SK-N-SH (cell line): ENCODE measurements around the gene DIPK1A. TPM values are rescaled to one million over a fixed set of nuclear protein-coding genes. Genes with fewer than 3 reads are reported as not detected.

ENCODE experiments used
- CTCF ChIA-PET: fragments of 300-600, 350-600 bp; formaldehyde crosslinking; extraction: SDS; loops from one replicate; lab custom pipeline; 2021; lab: Yijun Ruan, JAX
- POLR2A ChIA-PET: fragments of 350-600 bp; sonication (Branson Sonifier 250); formaldehyde crosslinking; extraction: SDS; loops from one replicate; lab custom pipeline; 2020; ENCODE audit warnings: antibody characterized with exemption, inconsistent platforms; lab: Yijun Ruan, JAX
- DNase-seq: peaks from one replicate; pipeline ENCODE4 v3.0.0; 2012
- H2AFZ ChIP-seq: fragments of 200-600 bp; sonication (generic); 2 replicates; pipeline ENCODE4 v1.8.1; 2016; ENCODE audit warnings: antibody characterized with exemption, mild to moderate bottlenecking, low read depth
- H3F3A ChIP-seq: fragments of 200-600 bp; sonication (generic); replicated peaks from 2 replicates; pipeline ENCODE3; 2016; ENCODE audit warnings: antibody characterized with exemption, mild to moderate bottlenecking; ENCODE audit not compliant: insufficient read depth
- H3K27ac ChIP-seq, 2 experiments: fragments of 200-500 bp in 1 of 2; fragments of 200-600 bp in 1 of 2; sonication (Bioruptor generic) in 1 of 2; sonication (generic), shearing (Covaris generic) in 1 of 2; 2 replicates each; pipeline versions ENCODE4 v1.5.1 to v1.6.1; 2014 to 2016; ENCODE audit warnings: low read depth in 2 of 2, inconsistent platforms in 1 of 2, low read length in 1 of 2, mild to moderate bottlenecking in 1 of 2, mixed read lengths in 1 of 2
- H3K27me3 ChIP-seq: fragments of 200-600 bp; sonication (generic), shearing (Covaris generic); 2 replicates; pipeline ENCODE4 v1.6.1; 2016; ENCODE audit warnings: mixed run types; ENCODE audit not compliant: insufficient read depth
- H3K36me3 ChIP-seq, 2 experiments: fragments of 200-500 bp in 1 of 2; fragments of 200-600 bp in 1 of 2; sonication (Bioruptor generic) in 1 of 2; sonication (generic) in 1 of 2; replicated peaks in 1 of 2; 2 replicates each; pipeline versions ENCODE3 to v1.5.1; 2014 to 2016; ENCODE audit warnings: low read length in 1 of 2, mild to moderate bottlenecking in 1 of 2; ENCODE audit not compliant: insufficient read depth in 2 of 2, control insufficient read depth in 1 of 2
- H3K4me1 ChIP-seq, 2 experiments: fragments of 200-500 bp in 1 of 2; fragments of 200-600 bp in 1 of 2; sonication (Bioruptor generic) in 1 of 2; sonication (generic), shearing (Covaris generic) in 1 of 2; 2 replicates each; pipeline versions ENCODE4 v1.5.1 to v1.6.1; 2014 to 2016; ENCODE audit warnings: low read depth in 1 of 2, low read length in 1 of 2, mixed run types in 1 of 2; ENCODE audit not compliant: insufficient read depth in 2 of 2, control insufficient read depth in 1 of 2
- H3K4me2 ChIP-seq: fragments of 200-600 bp; sonication (generic), shearing (Covaris generic); 2 replicates; pipeline ENCODE4 v1.6.1; 2017; ENCODE audit warnings: mixed run types
- H3K4me3 ChIP-seq, 2 experiments: fragments of 200-500 bp in 1 of 2; fragments of 200-600 bp in 1 of 2; sonication (Bioruptor generic) in 1 of 2; sonication (generic), shearing (Covaris generic) in 1 of 2; 2 replicates each; pipeline versions ENCODE4 v1.5.1 to v1.8.1; 2014 to 2016; ENCODE audit warnings: low read depth in 2 of 2, inconsistent platforms in 1 of 2, low read length in 1 of 2, mild to moderate bottlenecking in 1 of 2, mixed read lengths in 1 of 2, moderate library complexity in 1 of 2
- H3K79me2 ChIP-seq: fragments of 200-600 bp; sonication (generic); 2 replicates; pipeline ENCODE4 v1.8.1; 2017; ENCODE audit warnings: mild to moderate bottlenecking; ENCODE audit not compliant: insufficient read depth
- H3K9ac ChIP-seq: fragments of 200-600 bp; sonication (generic); 2 replicates; pipeline ENCODE4 v1.6.1; 2017; ENCODE audit warnings: mixed run types
- H3K9me2 ChIP-seq: fragments of 200-600 bp; sonication (generic); 2 replicates; pipeline ENCODE4 v1.6.1; 2017; ENCODE audit warnings: mixed run types
- H3K9me3 ChIP-seq: fragments of 200-600 bp; sonication (generic); 2 replicates; pipeline ENCODE4 v1.6.1; 2017; ENCODE audit warnings: mixed run types, mild to moderate bottlenecking, moderate library complexity
- H4K20me1 ChIP-seq: fragments of 200-600 bp; sonication (generic); 2 replicates; pipeline ENCODE4 v1.6.1; 2017; ENCODE audit warnings: mild to moderate bottlenecking, mixed run types; ENCODE audit not compliant: insufficient read depth
- ELF1 ChIP-seq: IDR thresholded peaks from 2 replicates; pipeline ENCODE4 v1.4.0; 2012
- EZH2phosphoT487 ChIP-seq: fragments of 200-600 bp; sonication (generic); IDR thresholded peaks from 2 replicates; pipeline ENCODE4 v1.6.1; 2017; ENCODE audit warnings: low read depth, mixed run types, mild to moderate bottlenecking, antibody characterized with exemption, moderate library complexity, borderline replicate concordance
- FOXM1 ChIP-seq: IDR thresholded peaks from 2 replicates; pipeline ENCODE4 v1.4.0; 2012; ENCODE audit warnings: low read depth, mild to moderate bottlenecking
- GATA2 ChIP-seq: sonication (generic); formaldehyde crosslinking; IDR thresholded peaks from 2 replicates; pipeline ENCODE4 v1.5.0; 2020; ENCODE audit warnings: mild to moderate bottlenecking, missing genetic modification reagents
- MXI1 ChIP-seq: IDR thresholded peaks from 2 replicates; pipeline ENCODE4 v1.6.1; 2012; ENCODE audit warnings: mild to moderate bottlenecking, low read depth, low read length, improper control_type of control experiment
- RAD21 ChIP-seq: IDR thresholded peaks from 2 replicates; pipeline ENCODE4 v1.6.1; 2012; ENCODE audit warnings: mild to moderate bottlenecking, low read length
- RXRA ChIP-seq: IDR thresholded peaks from 2 replicates; pipeline ENCODE4 v1.4.0; 2012; ENCODE audit warnings: low read depth, mild to moderate bottlenecking, borderline replicate concordance
- SIN3A ChIP-seq: IDR thresholded peaks from 2 replicates; pipeline ENCODE4 v1.6.1; 2012; ENCODE audit warnings: low read depth, mild to moderate bottlenecking, low read length, moderate library complexity, borderline replicate concordance
- TAF1 ChIP-seq: IDR thresholded peaks from 2 replicates; pipeline ENCODE4 v1.6.1; 2012; ENCODE audit warnings: low read depth, mild to moderate bottlenecking, low read length, moderate library complexity, borderline replicate concordance
- WGBS: methylation state at CpG from one replicate; pipeline ENCODE4 v1.1.6; 2017; ENCODE audit warnings: low lambda C conversion rate; 5-methylcytosine and 5-hydroxymethylcytosine counted together
- polyA plus RNA-seq, 3 experiments: library from polyadenylated mRNA; depleted of rRNA; stranded (reverse); fragments of >200 nt; gene quantifications; 2 replicates each; pipeline ENCODE4 v1.2.3, GENCODE V29; 2012
- TF ChIP-seq, protein P1 (sequence below): fragments of 150-350 bp; IDR thresholded peaks from 2 replicates; pipeline ENCODE4 v1.6.1; 2016; ENCODE audit warnings: mild to moderate bottlenecking, low read depth, low read length
- TF ChIP-seq, protein P2 (sequence below): IDR thresholded peaks from 2 replicates; pipeline ENCODE4; 2012

The DIPK1A gene
- polyA plus RNA-seq, 1 of the 3 experiments (the other 2 are of a cell fraction) = 3.4 TPM

DNA sequence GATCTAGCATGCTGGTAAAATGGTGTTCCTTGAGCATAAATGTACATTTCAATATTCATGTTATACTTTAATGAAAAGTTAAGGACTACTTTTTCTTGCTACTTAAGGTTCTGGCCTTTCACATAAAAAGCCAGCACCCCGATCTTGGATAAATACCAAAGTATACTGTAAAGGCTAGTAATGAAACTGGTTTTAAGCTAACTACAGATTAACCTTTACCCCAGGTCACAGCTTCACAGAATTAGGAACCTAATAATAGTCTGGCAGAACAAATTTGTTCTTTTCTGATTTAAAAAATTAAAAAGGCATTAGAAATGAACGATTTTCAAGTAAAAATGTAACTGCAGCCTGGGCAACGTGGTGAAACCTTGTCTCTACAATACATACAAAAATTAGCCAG, 23.5 kb downstream of the DIPK1A start:
- no peaks in the 10 kb centered on the region for H3K9me3 ChIP-seq
- H3F3A ChIP-seq = peaks cover 20% of the 10 kb centered on the region
- H4K20me1 ChIP-seq = no peaks in the 10 kb centered on the region
- H2AFZ ChIP-seq = no peak overlapping the region
- H3K79me2 ChIP-seq = peaks cover 4% of the 10 kb centered on the region; the same call in 1 of the 2 replicates
- CTCF ChIA-PET = interaction anchor here (0.6 to 2.5 kb wide), 2 partner anchors 25 to 78 kb away, joined by 3 to 10 read pairs; no protein-coding TSS in a partner anchor
- H3K9me2 ChIP-seq = no peaks in the 10 kb centered on the region
- no peak for DNase-seq
- H3K36me3 ChIP-seq = no peaks in the 10 kb centered on the region
- no peaks in the 10 kb centered on the region for H3K27me3 ChIP-seq
- no peak for TF ChIP-seq EZH2phosphoT487
- no peak for TF ChIP-seq ELF1
- TF ChIP-seq SIN3A = no peak
- TF ChIP-seq, protein P1, sequence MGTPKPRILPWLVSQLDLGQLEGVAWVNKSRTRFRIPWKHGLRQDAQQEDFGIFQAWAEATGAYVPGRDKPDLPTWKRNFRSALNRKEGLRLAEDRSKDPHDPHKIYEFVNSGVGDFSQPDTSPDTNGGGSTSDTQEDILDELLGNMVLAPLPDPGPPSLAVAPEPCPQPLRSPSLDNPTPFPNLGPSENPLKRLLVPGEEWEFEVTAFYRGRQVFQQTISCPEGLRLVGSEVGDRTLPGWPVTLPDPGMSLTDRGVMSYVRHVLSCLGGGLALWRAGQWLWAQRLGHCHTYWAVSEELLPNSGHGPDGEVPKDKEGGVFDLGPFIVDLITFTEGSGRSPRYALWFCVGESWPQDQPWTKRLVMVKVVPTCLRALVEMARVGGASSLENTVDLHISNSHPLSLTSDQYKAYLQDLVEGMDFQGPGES = no peak
- TF ChIP-seq, protein P2, sequence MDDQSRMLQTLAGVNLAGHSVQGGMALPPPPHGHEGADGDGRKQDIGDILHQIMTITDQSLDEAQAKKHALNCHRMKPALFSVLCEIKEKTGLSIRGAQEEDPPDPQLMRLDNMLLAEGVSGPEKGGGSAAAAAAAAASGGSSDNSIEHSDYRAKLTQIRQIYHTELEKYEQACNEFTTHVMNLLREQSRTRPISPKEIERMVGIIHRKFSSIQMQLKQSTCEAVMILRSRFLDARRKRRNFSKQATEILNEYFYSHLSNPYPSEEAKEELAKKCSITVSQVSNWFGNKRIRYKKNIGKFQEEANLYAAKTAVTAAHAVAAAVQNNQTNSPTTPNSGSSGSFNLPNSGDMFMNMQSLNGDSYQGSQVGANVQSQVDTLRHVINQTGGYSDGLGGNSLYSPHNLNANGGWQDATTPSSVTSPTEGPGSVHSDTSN = no peak
- no peak for TF ChIP-seq RXRA
- no peak for TF ChIP-seq TAF1
- no peak for TF ChIP-seq FOXM1
- TF ChIP-seq GATA2 = no peak
- TF ChIP-seq, all 33 proteins: peak for 0
- H3K4me3 ChIP-seq = no peak overlapping the region
- WGBS = 89% methylated on average over 3 of the region's 3 CpGs
- peaks cover 18 to 31% of the 10 kb centered on the region in 2 experiments; a peak in 3 of 4 replicates for H3K4me1 ChIP-seq
- H3K4me2 ChIP-seq = no peak overlapping the region
- no peak overlapping the region for H3K9ac ChIP-seq
- POLR2A ChIA-PET = no interaction called here
- no peak overlapping the region for H3K27ac ChIP-seq

DNA sequence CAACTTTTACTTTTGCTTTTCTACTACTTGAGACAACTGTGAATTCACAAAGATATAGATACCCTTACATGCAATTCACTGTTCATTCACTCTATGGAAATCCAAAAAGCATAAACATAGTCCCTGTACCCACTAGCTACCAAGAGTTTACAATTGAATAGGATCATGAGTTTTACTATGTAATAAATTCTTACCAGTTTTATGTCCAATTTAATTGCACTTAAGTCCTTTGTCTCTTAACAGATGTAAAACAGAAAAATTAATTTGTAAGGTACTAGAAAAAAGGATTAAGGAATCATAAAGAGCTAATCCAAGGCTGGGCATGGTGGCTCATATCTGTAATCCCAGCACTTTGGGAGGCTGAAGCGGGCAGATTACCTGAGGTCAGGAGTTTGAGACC, 24.4 kb downstream of the DIPK1A start:
- H3K27me3 ChIP-seq = no peaks in the 10 kb centered on the region
- H3K79me2 ChIP-seq = peaks cover 4% of the 10 kb centered on the region; the same call in 1 of the 2 replicates
- POLR2A ChIA-PET = no interaction called here
- H4K20me1 ChIP-seq = no peaks in the 10 kb centered on the region
- H3F3A ChIP-seq = peaks cover 20% of the 10 kb centered on the region
- H3K9me2 ChIP-seq = no peaks in the 10 kb centered on the region
- peaks cover 18 to 31% of the 10 kb centered on the region in 2 experiments; a peak in 3 of 4 replicates for H3K4me1 ChIP-seq
- no peak overlapping the region for H3K9ac ChIP-seq
- H2AFZ ChIP-seq = no peak overlapping the region
- TF ChIP-seq, protein P2 = no peak
- TF ChIP-seq RAD21 = no peak
- TF ChIP-seq MXI1 = no peak
- TF ChIP-seq, protein P1 = no peak
- TF ChIP-seq, all 33 proteins: peak for 0
- no peaks in the 10 kb centered on the region for H3K36me3 ChIP-seq
- H3K4me3 ChIP-seq = no peak overlapping the region
- no peak for DNase-seq
- 100% methylated on average over 1 of the region's 1 CpG for WGBS
- no peak overlapping the region for H3K27ac ChIP-seq
- H3K4me2 ChIP-seq = no peak overlapping the region
- no peaks in the 10 kb centered on the region for H3K9me3 ChIP-seq
- CTCF ChIA-PET = interaction anchor here (1.4 to 2.9 kb wide), 2 partner anchors 57 to 78 kb away, joined by 4 to 14 read pairs; no protein-coding TSS in a partner anchor
